K562 (cell line): ENCODE results near the gene SLC22A23. TPM values are rescaled to one million over a fixed set of nuclear protein-coding genes. Genes with fewer than 3 reads are reported as not detected.

Experiments
- FOXA1 ChIP-seq: fragments of 450-650 bp; IDR thresholded peaks from 2 replicates; pipeline ENCODE4 v1.6.1; 2016; ENCODE audit warnings: mild to moderate bottlenecking, borderline replicate concordance
- HDAC1 ChIP-seq, 2 experiments: fragments of 450-650 bp; IDR thresholded peaks; 2 replicates each; pipeline ENCODE4 v1.6.1; 2016 to 2017; ENCODE audit warnings: inconsistent platforms in 1 of 2, mild to moderate bottlenecking in 1 of 2, moderate library complexity in 1 of 2
- HLTF ChIP-seq: fragments of 450-650 bp; IDR thresholded peaks from 2 replicates; pipeline ENCODE4 v1.6.1; 2016
- IFI16 ChIP-seq: fragments of 250-450 bp; sonication (Bioruptor Pico); IDR thresholded peaks from 2 replicates; pipeline ENCODE4 v2.1.2; 2022; ENCODE audit warnings: mild to moderate bottlenecking, inconsistent platforms
- MIER1 ChIP-seq: fragments of 450-650 bp; IDR thresholded peaks from 2 replicates; pipeline ENCODE4 v1.6.1; 2016; ENCODE audit warnings: antibody characterized with exemption, mild to moderate bottlenecking, low read depth
- NELFE ChIP-seq: IDR thresholded peaks from 2 replicates; pipeline ENCODE4 v1.6.1; 2011; ENCODE audit warnings: mild to moderate bottlenecking; ENCODE audit not compliant: insufficient read depth, insufficient read length
- NR2F6 ChIP-seq: fragments of 450-650 bp; formaldehyde crosslinking; IDR thresholded peaks from 2 replicates; pipeline ENCODE4 v1.4.0; 2020; ENCODE audit warnings: mild to moderate bottlenecking
- ZNF143 ChIP-seq: sonication (generic); formaldehyde crosslinking; IDR thresholded peaks from 2 replicates; pipeline ENCODE4 v1.9.0; 2022; ENCODE audit warnings: mild to moderate bottlenecking, missing genetic modification reagents
- ZNF354B ChIP-seq: fragments of 250-450 bp; sonication (Bioruptor Pico); IDR thresholded peaks from 2 replicates; pipeline ENCODE4 v1.4.0; 2020
- ZNF41 ChIP-seq: fragments of 250-450 bp; sonication (Bioruptor Pico); conservative IDR thresholded peaks from 2 replicates; pipeline ENCODE4 v1.4.0; 2020; ENCODE audit warnings: mild to moderate bottlenecking
- polyA plus RNA-seq, 8 experiments: library from polyadenylated mRNA; depleted of rRNA in 4 of 8; stranded (reverse) in 5 of 8; unstranded in 3 of 8; fragments of >200 nt; fragmentation: Nextera tagmentation in 2 of 8; fragmentation: Illumina TruSeq in 1 of 8; extraction: Ambion mirVana in 2 of 8; extraction: Trizol in 1 of 8; gene quantifications; 2 replicates each; pipeline versions ENCODE4 v1.2.1 to v1.2.3, GENCODE V29; 2011 to 2014; ENCODE audit warnings: inconsistent platforms in 1 of 8, missing spikeins in 1 of 8
- total RNA-seq, 7 experiments: library from RNA; depleted of rRNA in 6 of 7; stranded (reverse); fragments of >200 nt in 6 of 7; fragmentation: Illumina TruSeq in 2 of 7; extraction: Trizol in 2 of 7; gene quantifications; 2 replicates each; pipeline versions ENCODE4 v1.2.1 to v1.2.3, GENCODE V29; 2011 to 2021; ENCODE audit warnings: low replicate concordance in 1 of 7
- TF ChIP-seq, protein P1 (sequence below): fragments of 250-450 bp; sonication (Bioruptor Pico); IDR thresholded peaks from 2 replicates; pipeline ENCODE4 v1.4.0; 2020; ENCODE audit warnings: mild to moderate bottlenecking, moderate library complexity
- TF ChIP-seq, protein P2 (sequence below): fragments of 150-350 bp; IDR thresholded peaks from 2 replicates; pipeline ENCODE4 v1.6.1; 2014; ENCODE audit warnings: low read depth, mild to moderate bottlenecking, low read length, borderline replicate concordance
- TF ChIP-seq, protein P3 (sequence below): IDR thresholded peaks from 3 replicates; pipeline ENCODE4 v1.6.1; 2011; ENCODE audit warnings: borderline replicate concordance, mild to moderate bottlenecking, moderate library complexity; ENCODE audit not compliant: insufficient read length; ENCODE audit errors: extremely low read depth
- TF ChIP-seq, protein P4 (sequence below): fragments of 250-450 bp; sonication (Bioruptor Pico); IDR thresholded peaks from 2 replicates; pipeline ENCODE4 v1.8.0; 2022; ENCODE audit warnings: moderate library complexity, mild to moderate bottlenecking, inconsistent platforms

SLC22A23 gene
- total and polyA plus RNA-seq, 9 of the 15 experiments (the other 6 are each of a cell fraction or from before 2014, with no cell fraction given), result 0.30 to 8.7 (median 2.5) TPM

DNA sequence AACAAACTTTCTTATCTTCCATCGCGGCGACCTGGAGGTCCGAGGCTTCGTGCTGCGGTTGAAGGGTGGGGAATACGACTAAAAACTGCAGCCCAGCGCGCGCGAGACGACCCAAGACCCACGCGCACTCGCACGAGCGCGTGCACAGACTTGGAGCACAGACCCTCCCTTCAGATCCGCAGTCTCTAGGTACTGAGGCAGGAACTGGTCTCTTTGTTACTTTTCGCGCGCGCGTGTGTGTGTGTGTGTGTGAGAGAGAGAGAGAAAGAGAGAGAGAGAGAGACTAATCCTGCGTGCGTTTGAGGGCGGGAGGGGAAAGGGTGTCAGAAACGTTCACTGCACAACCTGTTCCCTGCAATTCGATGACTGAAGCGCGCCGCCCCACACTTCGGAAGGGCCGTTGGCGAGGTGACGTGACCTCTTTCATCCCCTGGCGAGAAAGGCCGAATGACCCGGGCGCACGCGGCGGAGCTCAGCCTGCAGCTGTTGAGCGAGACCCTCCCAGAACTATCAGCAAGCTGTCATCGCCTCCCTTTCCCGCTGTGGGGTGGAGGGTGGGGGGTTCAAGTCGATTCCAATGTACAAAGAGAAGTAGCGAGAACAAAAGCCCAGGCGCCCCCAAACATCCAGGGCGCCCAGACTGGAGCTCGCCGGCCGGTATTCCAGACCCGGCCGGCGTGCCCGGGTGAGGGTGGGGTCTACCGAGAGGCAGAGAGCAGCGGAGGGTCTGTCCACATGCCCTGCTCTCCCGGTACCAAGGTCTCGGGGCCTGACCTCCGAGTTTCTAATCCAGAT is 227.9 kb downstream of the SLC22A23 start (continued):
- TF ChIP-seq, protein P1, sequence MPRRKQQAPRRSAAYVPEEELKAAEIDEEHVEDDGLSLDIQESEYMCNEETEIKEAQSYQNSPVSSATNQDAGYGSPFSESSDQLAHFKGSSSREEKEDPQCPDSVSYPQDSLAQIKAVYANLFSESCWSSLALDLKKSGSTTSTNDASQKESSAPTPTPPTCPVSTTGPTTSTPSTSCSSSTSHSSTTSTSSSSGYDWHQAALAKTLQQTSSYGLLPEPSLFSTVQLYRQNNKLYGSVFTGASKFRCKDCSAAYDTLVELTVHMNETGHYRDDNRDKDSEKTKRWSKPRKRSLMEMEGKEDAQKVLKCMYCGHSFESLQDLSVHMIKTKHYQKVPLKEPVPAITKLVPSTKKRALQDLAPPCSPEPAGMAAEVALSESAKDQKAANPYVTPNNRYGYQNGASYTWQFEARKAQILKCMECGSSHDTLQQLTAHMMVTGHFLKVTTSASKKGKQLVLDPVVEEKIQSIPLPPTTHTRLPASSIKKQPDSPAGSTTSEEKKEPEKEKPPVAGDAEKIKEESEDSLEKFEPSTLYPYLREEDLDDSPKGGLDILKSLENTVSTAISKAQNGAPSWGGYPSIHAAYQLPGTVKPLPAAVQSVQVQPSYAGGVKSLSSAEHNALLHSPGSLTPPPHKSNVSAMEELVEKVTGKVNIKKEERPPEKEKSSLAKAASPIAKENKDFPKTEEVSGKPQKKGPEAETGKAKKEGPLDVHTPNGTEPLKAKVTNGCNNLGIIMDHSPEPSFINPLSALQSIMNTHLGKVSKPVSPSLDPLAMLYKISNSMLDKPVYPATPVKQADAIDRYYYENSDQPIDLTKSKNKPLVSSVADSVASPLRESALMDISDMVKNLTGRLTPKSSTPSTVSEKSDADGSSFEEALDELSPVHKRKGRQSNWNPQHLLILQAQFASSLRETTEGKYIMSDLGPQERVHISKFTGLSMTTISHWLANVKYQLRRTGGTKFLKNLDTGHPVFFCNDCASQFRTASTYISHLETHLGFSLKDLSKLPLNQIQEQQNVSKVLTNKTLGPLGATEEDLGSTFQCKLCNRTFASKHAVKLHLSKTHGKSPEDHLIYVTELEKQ (CRISPR knock-in tag), result no peak
- TF ChIP-seq HDAC1 (IDR thresholded peaks at IDR 0.05) (peak in 1 of 2 experiments; percentile 84; a peak in 2 of 4 replicates), MIER1 (no peak), ZNF354B (CRISPR knock-in tag) (no peak), NELFE (no peak), IFI16 (CRISPR knock-in tag) (no peak), ZNF143 (CRISPR knock-in tag) (no peak), FOXA1 (no peak), HLTF (peak; percentile 76; the same call in 1 of the 2 replicates), ZNF41 (CRISPR knock-in tag) (no peak), NR2F6 (CRISPR knock-in tag) (no peak)
- TF ChIP-seq, protein P2, sequence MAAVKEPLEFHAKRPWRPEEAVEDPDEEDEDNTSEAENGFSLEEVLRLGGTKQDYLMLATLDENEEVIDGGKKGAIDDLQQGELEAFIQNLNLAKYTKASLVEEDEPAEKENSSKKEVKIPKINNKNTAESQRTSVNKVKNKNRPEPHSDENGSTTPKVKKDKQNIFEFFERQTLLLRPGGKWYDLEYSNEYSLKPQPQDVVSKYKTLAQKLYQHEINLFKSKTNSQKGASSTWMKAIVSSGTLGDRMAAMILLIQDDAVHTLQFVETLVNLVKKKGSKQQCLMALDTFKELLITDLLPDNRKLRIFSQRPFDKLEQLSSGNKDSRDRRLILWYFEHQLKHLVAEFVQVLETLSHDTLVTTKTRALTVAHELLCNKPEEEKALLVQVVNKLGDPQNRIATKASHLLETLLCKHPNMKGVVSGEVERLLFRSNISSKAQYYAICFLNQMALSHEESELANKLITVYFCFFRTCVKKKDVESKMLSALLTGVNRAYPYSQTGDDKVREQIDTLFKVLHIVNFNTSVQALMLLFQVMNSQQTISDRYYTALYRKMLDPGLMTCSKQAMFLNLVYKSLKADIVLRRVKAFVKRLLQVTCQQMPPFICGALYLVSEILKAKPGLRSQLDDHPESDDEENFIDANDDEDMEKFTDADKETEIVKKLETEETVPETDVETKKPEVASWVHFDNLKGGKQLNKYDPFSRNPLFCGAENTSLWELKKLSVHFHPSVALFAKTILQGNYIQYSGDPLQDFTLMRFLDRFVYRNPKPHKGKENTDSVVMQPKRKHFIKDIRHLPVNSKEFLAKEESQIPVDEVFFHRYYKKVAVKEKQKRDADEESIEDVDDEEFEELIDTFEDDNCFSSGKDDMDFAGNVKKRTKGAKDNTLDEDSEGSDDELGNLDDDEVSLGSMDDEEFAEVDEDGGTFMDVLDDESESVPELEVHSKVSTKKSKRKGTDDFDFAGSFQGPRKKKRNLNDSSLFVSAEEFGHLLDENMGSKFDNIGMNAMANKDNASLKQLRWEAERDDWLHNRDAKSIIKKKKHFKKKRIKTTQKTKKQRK, result no peak
- TF ChIP-seq, protein P3, sequence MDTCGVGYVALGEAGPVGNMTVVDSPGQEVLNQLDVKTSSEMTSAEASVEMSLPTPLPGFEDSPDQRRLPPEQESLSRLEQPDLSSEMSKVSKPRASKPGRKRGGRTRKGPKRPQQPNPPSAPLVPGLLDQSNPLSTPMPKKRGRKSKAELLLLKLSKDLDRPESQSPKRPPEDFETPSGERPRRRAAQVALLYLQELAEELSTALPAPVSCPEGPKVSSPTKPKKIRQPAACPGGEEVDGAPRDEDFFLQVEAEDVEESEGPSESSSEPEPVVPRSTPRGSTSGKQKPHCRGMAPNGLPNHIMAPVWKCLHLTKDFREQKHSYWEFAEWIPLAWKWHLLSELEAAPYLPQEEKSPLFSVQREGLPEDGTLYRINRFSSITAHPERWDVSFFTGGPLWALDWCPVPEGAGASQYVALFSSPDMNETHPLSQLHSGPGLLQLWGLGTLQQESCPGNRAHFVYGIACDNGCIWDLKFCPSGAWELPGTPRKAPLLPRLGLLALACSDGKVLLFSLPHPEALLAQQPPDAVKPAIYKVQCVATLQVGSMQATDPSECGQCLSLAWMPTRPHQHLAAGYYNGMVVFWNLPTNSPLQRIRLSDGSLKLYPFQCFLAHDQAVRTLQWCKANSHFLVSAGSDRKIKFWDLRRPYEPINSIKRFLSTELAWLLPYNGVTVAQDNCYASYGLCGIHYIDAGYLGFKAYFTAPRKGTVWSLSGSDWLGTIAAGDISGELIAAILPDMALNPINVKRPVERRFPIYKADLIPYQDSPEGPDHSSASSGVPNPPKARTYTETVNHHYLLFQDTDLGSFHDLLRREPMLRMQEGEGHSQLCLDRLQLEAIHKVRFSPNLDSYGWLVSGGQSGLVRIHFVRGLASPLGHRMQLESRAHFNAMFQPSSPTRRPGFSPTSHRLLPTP, result no peak
- TF ChIP-seq, protein P4, sequence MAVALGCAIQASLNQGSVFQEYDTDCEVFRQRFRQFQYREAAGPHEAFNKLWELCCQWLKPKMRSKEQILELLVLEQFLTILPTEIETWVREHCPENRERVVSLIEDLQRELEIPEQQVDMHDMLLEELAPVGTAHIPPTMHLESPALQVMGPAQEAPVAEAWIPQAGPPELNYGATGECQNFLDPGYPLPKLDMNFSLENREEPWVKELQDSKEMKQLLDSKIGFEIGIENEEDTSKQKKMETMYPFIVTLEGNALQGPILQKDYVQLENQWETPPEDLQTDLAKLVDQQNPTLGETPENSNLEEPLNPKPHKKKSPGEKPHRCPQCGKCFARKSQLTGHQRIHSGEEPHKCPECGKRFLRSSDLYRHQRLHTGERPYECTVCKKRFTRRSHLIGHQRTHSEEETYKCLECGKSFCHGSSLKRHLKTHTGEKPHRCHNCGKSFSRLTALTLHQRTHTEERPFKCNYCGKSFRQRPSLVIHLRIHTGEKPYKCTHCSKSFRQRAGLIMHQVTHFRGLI (CRISPR knock-in tag), result no peak
